Loucy (cell line): ENCODE results near the gene ELF5.

ENCODE experiments used
- H2AFZ ChIP-seq: fragments of 200-600 bp; sonication (generic); 2 replicates; pipeline ENCODE4 v1.6.0; 2016; ENCODE audit warnings: antibody characterized with exemption, mild to moderate bottlenecking, low read length, moderate library complexity
- H3F3A ChIP-seq: fragments of 200-600 bp; 2 replicates; pipeline ENCODE4 v1.6.0; 2016; ENCODE audit warnings: antibody characterized with exemption, low read depth, mild to moderate bottlenecking
- H3K27me3 ChIP-seq: fragments of 200-600 bp; sonication (generic); 2 replicates; pipeline ENCODE4 v1.6.1; 2014; ENCODE audit warnings: low read length, mild to moderate bottlenecking; ENCODE audit not compliant: insufficient read depth, poor library complexity, severe bottlenecking
- H3K36me3 ChIP-seq: fragments of 200-600 bp; sonication (generic); 2 replicates; pipeline ENCODE4 v1.6.1; 2016; ENCODE audit warnings: low read length; ENCODE audit not compliant: insufficient read depth
- H3K4me1 ChIP-seq: fragments of 200-600 bp; sonication (generic); 2 replicates; pipeline ENCODE4 v1.5.1; 2014; ENCODE audit warnings: low read length, mild to moderate bottlenecking; ENCODE audit not compliant: insufficient read depth, poor library complexity, severe bottlenecking
- H3K4me2 ChIP-seq: fragments of 200-600 bp; sonication (generic); 2 replicates; pipeline ENCODE4 v1.6.0; 2014; ENCODE audit warnings: antibody characterized with exemption, low read length, low read depth, mild to moderate bottlenecking; ENCODE audit not compliant: poor library complexity, severe bottlenecking
- H3K4me3 ChIP-seq: fragments of 200-600 bp; sonication (generic); 2 replicates; pipeline ENCODE4 v1.5.1; 2014; ENCODE audit warnings: low read length, mild to moderate bottlenecking, mixed read lengths; ENCODE audit not compliant: poor library complexity, severe bottlenecking
- H3K79me2 ChIP-seq: fragments of 200-600 bp; sonication (generic); 2 replicates; pipeline ENCODE4 v1.6.1; 2014; ENCODE audit warnings: low read length; ENCODE audit not compliant: insufficient read depth
- H3K9ac ChIP-seq: fragments of 200-600 bp; sonication (generic); 2 replicates; pipeline ENCODE4 v1.6.0; 2014; ENCODE audit warnings: mild to moderate bottlenecking, low read depth, low read length, moderate library complexity; ENCODE audit not compliant: poor library complexity, severe bottlenecking
- H3K9me2 ChIP-seq: fragments of 200-600 bp; sonication (generic); replicated peaks from 2 replicates; pipeline ENCODE4 v1.6.1; 2016; ENCODE audit warnings: low read depth, low read length, mixed read lengths
- H3K9me3 ChIP-seq: fragments of 200-600 bp; sonication (generic); 2 replicates; pipeline ENCODE4 v1.6.1; 2014; ENCODE audit warnings: mild to moderate bottlenecking, antibody characterized with exemption, low read length, low read depth; ENCODE audit not compliant: insufficient read depth
- H4K20me1 ChIP-seq: fragments of 200-600 bp; sonication (generic); 2 replicates; pipeline ENCODE4 v1.6.0; 2014; ENCODE audit warnings: antibody characterized with exemption, low read length, mild to moderate bottlenecking; ENCODE audit not compliant: insufficient read depth, poor library complexity, severe bottlenecking
- EZH2phosphoT487 ChIP-seq: fragments of 200-600 bp; IDR thresholded peaks from 2 replicates; pipeline ENCODE4 v1.6.1; 2018; ENCODE audit warnings: antibody characterized with exemption, mild to moderate bottlenecking, moderate library complexity, borderline replicate concordance
- TF ChIP-seq, protein P1 (sequence below): fragments of 200-600 bp; sonication (generic); conservative IDR thresholded peaks from 2 replicates; pipeline ENCODE4 v1.5.1; 2014; ENCODE audit warnings: mild to moderate bottlenecking, antibody characterized with exemption, low read length

Gene ELF5

DNA sequence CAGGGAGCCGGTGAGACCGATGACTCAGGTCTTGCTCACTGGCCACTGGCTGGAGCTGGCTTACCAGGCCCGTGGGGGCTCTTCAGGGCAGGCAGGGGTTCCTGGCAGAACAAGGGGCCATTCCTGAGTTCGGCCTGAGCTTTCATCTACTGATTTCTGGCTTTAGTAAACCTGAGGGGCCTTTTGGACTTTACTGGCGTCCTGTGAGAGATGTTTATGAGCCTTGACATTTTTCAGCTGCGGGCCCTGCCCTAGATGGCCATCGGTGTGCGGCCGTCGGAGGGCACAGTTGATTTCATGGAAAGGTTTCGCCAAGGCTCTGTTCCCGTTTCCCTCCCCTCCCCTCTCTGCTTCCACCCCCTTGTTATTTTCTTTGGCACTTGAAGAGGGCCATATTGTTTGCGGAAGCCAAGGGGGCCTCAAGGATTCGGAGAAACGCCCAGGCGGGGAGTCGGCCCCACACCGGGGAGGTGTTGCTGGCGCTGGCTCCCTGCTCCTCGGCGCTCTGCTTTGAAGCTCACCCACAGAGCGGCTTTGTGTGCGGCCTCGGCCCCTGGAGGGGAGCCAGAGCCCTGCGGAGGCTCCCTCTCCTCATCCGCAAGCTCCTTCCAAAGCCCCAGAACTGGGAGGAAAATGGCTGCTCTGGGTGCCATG, 17.7 kb downstream of the ELF5 start:
- Histone ChIP-seq H3K36me3 (no peaks in the 10 kb centered on the region), H3F3A (no peaks in the 10 kb centered on the region), H2AFZ (no peak overlapping the region), H3K9ac (no peak overlapping the region), H3K4me2 (no peak overlapping the region), H3K27me3 (no peaks in the 10 kb centered on the region), H3K79me2 (no peaks in the 10 kb centered on the region), H4K20me1 (no peaks in the 10 kb centered on the region), H3K4me3 (no peak overlapping the region), H3K9me2 (no peaks in the 10 kb centered on the region), H3K4me1 (no peaks in the 10 kb centered on the region), H3K9me3 (no peaks in the 10 kb centered on the region)
- TF ChIP-seq EZH2phosphoT487: no peak
- TF ChIP-seq, protein P1, sequence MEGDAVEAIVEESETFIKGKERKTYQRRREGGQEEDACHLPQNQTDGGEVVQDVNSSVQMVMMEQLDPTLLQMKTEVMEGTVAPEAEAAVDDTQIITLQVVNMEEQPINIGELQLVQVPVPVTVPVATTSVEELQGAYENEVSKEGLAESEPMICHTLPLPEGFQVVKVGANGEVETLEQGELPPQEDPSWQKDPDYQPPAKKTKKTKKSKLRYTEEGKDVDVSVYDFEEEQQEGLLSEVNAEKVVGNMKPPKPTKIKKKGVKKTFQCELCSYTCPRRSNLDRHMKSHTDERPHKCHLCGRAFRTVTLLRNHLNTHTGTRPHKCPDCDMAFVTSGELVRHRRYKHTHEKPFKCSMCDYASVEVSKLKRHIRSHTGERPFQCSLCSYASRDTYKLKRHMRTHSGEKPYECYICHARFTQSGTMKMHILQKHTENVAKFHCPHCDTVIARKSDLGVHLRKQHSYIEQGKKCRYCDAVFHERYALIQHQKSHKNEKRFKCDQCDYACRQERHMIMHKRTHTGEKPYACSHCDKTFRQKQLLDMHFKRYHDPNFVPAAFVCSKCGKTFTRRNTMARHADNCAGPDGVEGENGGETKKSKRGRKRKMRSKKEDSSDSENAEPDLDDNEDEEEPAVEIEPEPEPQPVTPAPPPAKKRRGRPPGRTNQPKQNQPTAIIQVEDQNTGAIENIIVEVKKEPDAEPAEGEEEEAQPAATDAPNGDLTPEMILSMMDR: no peak

DNA sequence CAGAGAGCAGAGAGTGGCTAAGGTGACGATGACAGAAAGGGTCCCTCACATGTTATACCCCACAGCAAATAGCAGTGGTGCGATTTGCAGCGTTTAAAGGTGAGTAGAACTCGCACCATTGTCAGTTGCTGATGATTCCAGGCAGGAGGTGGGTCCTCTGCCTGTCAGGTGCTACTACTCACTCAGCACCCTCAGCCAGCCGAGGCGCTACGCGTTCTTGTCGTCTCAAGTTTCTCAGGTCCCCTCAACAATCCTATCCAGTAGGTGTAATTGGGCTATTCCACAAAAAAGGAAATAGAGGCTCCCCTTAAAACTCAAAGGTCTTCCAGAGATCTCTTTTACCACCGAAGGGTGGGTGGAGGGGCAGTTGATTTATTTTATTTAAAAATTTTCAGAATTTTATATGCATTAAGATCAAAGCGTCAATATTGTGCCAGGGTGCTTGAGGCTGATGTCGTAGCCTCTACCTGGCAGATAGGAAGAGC, 18.3 kb downstream of the ELF5 start:
- Histone ChIP-seq H2AFZ (no peak overlapping the region), H3K4me2 (no peak overlapping the region)

DNA sequence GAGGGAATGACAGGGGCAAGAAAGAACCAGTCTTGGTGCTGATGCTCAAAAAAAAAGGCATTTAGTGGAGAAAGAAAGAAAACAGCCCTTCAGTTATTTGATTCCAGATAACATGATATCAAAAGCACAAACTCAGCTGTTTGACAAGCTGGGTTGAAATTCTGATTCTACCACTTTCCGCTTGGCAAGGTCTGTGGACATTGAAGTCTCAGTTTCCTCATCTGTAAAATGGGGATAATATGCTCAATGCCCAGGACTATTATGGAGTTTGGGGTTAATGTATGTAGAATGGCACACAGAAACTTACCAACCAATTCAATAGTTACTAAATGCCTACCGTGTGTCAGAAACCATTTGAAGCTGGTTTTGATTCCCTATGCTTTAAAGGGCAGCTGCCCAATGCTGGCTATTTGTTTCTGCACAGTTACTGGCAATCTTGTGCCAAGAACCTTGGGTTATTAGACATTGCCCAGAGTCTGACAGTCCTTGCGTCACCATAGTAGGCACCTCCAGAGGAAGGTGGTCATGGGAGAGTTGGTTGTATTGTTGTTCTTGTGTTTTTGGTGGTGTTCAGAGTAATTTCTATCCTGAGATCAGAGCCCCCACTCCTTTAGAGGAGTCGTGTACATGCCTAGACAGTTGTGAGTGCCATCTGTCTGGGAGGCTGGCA, 19.5 kb downstream of the ELF5 start:
- Histone ChIP-seq H3K79me2 (no peaks in the 10 kb centered on the region), H4K20me1 (no peaks in the 10 kb centered on the region), H3K36me3 (no peaks in the 10 kb centered on the region), H3K4me1 (no peaks in the 10 kb centered on the region), H3K9me3 (no peaks in the 10 kb centered on the region), H3K9me2 (no peaks in the 10 kb centered on the region), H3K27me3 (no peaks in the 10 kb centered on the region), H2AFZ (no peak overlapping the region), H3F3A (no peaks in the 10 kb centered on the region), H3K4me3 (no peak overlapping the region), H3K9ac (no peak overlapping the region), H3K4me2 (no peak overlapping the region)
- no peak for TF ChIP-seq EZH2phosphoT487

More for the DNA sequence above, 18.3 kb downstream of the ELF5 start:
- Histone ChIP-seq H4K20me1 (no peaks in the 10 kb centered on the region), H3K27me3 (no peaks in the 10 kb centered on the region), H3K4me3 (no peak overlapping the region), H3K36me3 (no peaks in the 10 kb centered on the region), H3K4me1 (no peaks in the 10 kb centered on the region), H3K9me2 (no peaks in the 10 kb centered on the region), H3K9ac (no peak overlapping the region), H3F3A (no peaks in the 10 kb centered on the region), H3K9me3 (no peaks in the 10 kb centered on the region), H3K79me2 (no peaks in the 10 kb centered on the region)
- TF ChIP-seq, protein P1: no peak
- no peak for TF ChIP-seq EZH2phosphoT487
